Cardiac septum (tissue), 1 donor: ENCODE results near the gene KCNMA1. TPM values are rescaled to one million over a fixed set of nuclear protein-coding genes. Genes with fewer than 3 reads are reported as not detected.

Experiments used
- DNase-seq: peaks from one replicate; pipeline ENCODE4 v3.0.0-alpha.2; 2020; ENCODE audit warnings: low spot score
- intact Hi-C: fragments of 100-400 bp; cut with DNase I; formaldehyde crosslinking; loops from one replicate; pipeline ENCODE4 v1.14.0; 2022
- total RNA-seq: library from RNA; stranded (reverse); fragmentation: NEBNext Ultra II Directional; extraction: Animal tissue kit (Norgen Biotek cat#: 25700); gene quantifications from one replicate; pipeline ENCODE4 v1.2.1, GENCODE V29; 2021
- donor health status: DM: no; HTN: no; CAD: no.

The KCNMA1 gene
- total RNA-seq, 1 donor from 2014 or later = 2.0 TPM

- intact Hi-C loops = no loop called here
- no peak for DNase-seq
These were observed 640.0 kb downstream of the KCNMA1 start for GRCh38 chr10:76997631-76998030.

GRCh38 chr10:76995023-76995422, 642.6 kb downstream of the KCNMA1 start:
- intact Hi-C loops = no loop called here
- DNase-seq = no peak

GRCh38 chr10:76993213-76993612, 644.4 kb downstream of the KCNMA1 start:
- intact Hi-C loops = no loop called here
- no peak for DNase-seq

DNA sequence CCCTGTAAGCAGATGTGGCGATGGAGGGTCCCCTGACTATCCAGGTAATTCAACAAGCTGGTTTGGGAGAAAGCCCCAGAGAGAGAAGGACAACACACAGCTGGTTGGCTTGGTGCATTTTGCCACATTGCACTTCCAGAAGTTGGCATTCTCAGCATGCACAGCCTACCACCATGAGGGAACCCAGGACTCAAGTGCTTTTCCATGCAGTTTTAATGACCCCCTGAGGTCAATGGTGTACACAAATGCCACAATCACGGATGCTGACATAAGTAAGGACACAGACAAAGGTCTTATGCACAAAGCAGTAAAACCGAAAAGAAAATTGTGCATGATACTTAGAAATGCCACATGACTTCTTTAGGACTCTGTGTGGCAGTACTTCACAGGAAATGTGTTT, 645.1 kb downstream of the KCNMA1 start:
- intact Hi-C loops = no loop called here
- DNase-seq = no peak

GRCh38 chr10:76991621-76992020, 646.0 kb downstream of the KCNMA1 start:
- DNase-seq = no peak
- intact Hi-C loops = no loop called here

DNA sequence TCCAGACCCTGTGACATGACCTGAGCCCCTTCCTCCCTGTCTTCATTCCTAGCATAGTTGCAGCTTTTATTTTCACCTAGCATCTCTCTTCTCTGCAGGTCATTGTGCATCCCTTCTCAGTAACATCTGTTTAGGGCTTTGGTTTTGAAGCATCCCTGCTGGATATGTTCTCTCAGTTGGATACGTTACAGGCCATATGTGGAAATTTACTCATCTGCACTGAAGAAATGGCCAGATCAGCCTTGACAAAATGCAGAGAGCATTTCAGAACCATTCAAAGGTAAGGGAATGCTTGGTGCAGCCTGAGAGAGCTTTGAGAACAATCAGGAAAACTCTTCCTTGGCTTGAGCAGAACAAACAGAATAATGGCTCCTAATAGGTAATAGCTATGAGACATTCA, 647.0 kb downstream of the KCNMA1 start:
- no peak for DNase-seq
- intact Hi-C loops = no loop called here

GRCh38 chr10:76984559-76985443, 652.8 kb downstream of the KCNMA1 start:
- DNase-seq = peak; percentile 78
- intact Hi-C loops = loop anchor here (10.0 kb wide), 2 partner anchors 440 to 680 kb away; no protein-coding TSS in a partner anchor

DNA sequence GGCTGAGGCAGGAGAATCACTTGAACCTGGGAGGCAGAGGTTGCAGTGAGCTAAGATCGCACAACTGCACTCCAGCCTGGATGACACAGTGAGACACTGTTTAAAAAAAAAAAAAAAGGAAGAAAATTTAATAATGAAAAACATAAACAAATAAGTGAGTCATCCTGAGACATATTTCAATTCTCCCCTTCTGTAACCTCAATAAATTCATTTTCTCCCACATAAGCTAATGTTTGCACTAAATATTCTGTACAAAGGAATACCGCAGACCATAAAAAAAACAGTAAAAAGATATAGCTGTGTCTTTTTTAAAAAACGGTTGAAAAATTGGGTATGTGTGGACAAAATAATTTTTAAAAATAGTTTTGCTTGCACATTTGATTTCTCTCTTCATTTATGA, 654.0 kb downstream of the KCNMA1 start:
- intact Hi-C loops = loop anchor here (10.0 kb wide), 2 partner anchors 439 to 679 kb away; no protein-coding TSS in a partner anchor
- DNase-seq = no peak

DNA sequence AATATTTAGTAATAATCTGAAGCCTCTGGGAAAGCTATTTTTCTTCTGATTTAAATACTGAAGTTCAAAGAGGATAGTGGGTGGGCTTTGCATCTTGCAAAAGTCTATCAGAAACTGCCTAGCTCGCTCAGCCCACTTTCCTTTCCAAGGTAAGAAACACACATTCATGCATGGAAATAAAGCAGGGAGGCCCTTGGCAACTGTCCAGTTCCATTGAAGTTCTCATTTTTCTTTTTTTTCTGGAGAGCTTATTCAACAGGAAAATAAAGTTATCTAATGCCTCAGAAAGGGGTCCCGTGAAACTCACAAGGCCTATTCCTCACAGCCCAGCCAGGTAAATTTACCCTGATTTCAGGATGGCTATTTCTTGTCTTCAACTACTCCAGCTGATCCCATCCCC, 654.9 kb downstream of the KCNMA1 start:
- DNase-seq = no peak
- intact Hi-C loops = loop anchor here (10.0 kb wide), 2 partner anchors 438 to 678 kb away; no protein-coding TSS in a partner anchor

DNA sequence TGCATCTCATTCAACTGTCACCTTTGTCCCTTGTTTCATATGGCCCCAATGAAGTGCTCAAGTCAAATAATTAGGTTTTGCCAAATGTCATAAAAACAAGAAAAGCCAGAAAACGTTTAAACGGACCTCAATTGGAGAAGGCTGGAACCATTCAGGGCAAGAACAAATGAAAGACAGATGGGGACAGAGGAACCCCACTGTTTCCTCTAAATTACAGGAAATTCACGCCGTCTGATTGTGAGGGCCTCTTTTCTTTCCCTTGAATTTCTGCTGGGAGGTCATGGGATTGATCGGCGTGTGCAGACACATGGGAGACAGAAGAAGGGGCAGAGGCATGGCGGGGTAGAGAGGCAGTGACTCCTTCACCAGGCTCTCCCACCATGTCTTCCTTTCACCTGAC, 656.4 kb downstream of the KCNMA1 start:
- DNase-seq = no peak
- intact Hi-C loops = loop anchor here (10.0 kb wide), 2 partner anchors 436 to 676 kb away; no protein-coding TSS in a partner anchor

DNA sequence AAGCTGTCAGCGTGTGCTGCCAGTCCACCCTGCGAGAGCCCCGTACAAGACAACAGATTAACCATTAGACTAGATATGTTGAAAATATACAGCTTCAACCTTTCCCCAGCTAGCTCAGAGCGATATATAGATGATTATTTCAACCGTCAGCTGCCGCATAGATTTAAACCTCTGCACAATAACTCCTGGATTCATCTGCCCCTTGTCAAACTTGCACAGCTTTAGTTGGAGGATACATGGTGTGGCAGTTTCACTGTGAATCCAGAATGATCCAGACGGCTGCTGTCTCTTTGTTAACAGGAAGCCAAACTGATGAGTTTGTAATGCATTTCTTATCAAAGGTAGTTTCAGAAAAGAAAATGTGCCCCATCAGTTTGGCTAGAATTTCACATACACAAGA, 659.7 kb downstream of the KCNMA1 start:
- DNase-seq = no peak
- intact Hi-C loops = no loop called here

DNA sequence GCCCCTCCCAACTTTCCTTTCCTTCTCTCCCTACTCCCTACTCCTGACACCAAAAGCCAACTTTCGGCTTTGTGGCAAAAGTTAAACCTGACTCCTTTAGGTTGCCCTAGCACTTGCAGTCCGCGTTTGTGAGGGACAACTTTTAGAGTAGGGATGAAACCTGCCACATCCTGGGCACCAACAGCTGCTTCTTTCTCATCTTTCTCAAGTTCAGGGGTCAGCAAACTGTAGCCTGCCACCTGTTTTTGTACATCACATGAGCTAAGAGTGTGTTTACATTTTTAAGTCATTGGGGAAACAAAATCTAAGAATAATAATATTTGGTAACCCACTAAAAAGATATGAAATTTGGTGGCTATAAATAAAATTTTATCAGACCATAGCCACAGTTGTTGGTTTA, 660.6 kb downstream of the KCNMA1 start:
- intact Hi-C loops = no loop called here
- no peak for DNase-seq

- DNase-seq = no peak
- intact Hi-C loops = no loop called here
These were observed 661.5 kb downstream of the KCNMA1 start for GRCh38 chr10:76976142-76976541.

GRCh38 chr10:76975126-76975525, 662.5 kb downstream of the KCNMA1 start:
- DNase-seq = no peak
- intact Hi-C loops = no loop called here

DNA sequence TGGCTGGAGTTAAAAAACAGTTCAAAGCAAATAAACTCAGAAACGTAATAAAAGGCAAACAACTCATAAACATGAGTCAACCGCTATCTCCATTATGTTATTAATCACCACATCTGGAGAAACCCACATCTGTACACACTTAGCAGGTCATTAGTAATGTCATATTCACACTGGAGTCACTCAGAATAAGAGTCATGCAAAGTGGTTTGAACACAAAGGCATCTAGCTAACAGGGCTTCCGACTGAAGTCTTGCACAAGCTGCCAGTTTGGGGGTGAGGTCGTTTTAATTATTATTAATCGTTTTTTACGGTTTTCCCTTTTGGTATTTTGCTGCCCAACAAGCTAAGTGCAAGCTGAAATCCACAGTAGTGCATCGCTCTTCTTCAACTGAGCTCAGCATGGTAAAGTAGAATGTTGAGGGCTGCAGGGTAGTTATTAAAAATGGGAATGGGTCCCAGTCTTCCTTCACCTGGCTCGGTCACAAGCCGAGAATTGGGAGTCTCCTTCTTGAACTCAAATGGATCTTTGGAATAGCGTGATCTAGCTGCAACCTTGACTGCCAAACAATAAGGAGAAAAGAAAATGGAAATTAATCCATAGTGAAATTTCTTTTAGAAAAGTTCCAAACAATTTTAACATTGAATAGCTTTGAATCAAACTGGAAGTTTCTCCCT, 663.5 kb downstream of the KCNMA1 start:
- no peak for DNase-seq
- intact Hi-C loops = no loop called here

DNA sequence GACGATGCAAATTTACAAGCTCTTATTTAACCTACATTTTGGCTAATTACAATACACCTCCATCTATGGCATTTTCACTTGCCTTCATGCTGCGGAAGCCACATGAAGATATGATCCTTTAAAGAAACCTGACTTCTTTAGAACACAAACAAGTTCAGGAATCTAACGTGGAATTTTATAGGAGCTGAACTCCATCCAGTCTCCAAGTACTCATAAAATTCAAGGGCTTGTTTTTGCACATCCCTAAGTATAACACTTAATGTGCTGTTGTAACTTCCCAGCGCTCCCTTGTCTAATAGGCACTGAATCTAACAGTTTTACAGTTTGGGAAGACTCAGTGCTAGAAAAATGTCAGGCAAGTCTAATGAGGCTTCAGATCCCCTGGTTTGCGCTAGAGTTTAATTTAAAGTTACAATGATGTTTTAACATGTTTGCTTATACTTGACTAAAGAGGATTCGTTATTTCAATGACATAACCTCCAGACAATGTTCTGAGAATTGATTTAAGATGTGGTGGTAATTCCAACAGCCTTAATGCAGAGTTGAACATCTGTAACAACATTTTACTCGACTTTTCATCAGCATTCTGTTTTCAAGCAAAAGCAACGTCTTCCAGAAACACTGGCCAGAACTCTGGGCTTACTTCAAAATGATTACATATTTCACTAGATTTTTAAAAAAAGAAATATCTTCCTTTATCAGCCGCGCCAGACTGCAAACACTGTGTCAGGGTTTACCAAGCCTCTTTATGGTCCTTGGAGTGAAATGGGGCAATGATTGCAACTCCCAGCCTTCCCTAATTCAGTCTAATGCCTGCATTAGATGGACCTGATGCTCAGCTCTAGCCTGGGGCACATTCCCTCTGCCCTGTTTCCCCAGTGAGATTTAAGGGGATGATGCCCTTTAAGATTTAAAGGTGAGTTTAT, 664.3 kb downstream of the KCNMA1 start:
- DNase-seq = no peak
- intact Hi-C loops = no loop called here

DNA sequence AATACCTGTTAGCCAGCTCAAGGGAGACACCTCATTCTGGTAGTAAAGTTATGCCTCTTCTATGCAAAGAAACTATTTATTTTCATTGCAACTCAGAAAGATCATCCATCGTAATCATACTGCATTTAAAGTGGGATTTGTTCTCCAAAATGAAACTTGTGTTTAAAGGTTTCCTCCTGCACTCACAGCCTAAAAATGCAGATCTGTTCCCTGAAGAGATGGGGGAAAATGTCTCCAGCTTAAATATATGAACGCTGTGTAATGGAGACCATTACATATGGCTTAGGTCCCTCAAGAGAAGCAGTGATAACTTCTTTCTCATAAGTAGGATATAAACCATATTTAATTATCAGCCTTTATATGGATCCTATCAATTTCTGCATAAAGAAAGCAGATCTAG, 665.1 kb downstream of the KCNMA1 start:
- no peak for DNase-seq
- intact Hi-C loops = no loop called here

GRCh38 chr10:76971547-76972170, 665.9 kb downstream of the KCNMA1 start:
- intact Hi-C loops = no loop called here
- no peak for DNase-seq
